IPS-15b (cell line): ENCODE measurements around the gene ABCC4.

Source experiments
- H3K27me3 ChIP-seq: one replicate; pipeline ENCODE4 v1.6.1; 2013; ENCODE audit warnings: low read length; ENCODE audit not compliant: control insufficient read depth, insufficient read depth
- H3K36me3 ChIP-seq: one replicate; pipeline ENCODE4 v1.6.1; 2013; ENCODE audit warnings: low read length; ENCODE audit not compliant: control insufficient read depth, insufficient read depth
- H3K4me1 ChIP-seq: one replicate; pipeline ENCODE4 v1.6.1; 2013; ENCODE audit warnings: mild to moderate bottlenecking, low read length; ENCODE audit not compliant: control insufficient read depth, insufficient read depth
- H3K4me3 ChIP-seq: one replicate; pipeline ENCODE4 v1.5.1; 2013; ENCODE audit warnings: low read depth, low read length
- H3K9ac ChIP-seq: one replicate; pipeline ENCODE4 v1.6.1; 2013; ENCODE audit warnings: low read depth, mild to moderate bottlenecking, low read length
- H3K9me3 ChIP-seq: one replicate; pipeline ENCODE4 v1.6.1; 2013; ENCODE audit warnings: mild to moderate bottlenecking, low read length; ENCODE audit not compliant: control insufficient read depth, insufficient read depth

The ABCC4 gene

DNA sequence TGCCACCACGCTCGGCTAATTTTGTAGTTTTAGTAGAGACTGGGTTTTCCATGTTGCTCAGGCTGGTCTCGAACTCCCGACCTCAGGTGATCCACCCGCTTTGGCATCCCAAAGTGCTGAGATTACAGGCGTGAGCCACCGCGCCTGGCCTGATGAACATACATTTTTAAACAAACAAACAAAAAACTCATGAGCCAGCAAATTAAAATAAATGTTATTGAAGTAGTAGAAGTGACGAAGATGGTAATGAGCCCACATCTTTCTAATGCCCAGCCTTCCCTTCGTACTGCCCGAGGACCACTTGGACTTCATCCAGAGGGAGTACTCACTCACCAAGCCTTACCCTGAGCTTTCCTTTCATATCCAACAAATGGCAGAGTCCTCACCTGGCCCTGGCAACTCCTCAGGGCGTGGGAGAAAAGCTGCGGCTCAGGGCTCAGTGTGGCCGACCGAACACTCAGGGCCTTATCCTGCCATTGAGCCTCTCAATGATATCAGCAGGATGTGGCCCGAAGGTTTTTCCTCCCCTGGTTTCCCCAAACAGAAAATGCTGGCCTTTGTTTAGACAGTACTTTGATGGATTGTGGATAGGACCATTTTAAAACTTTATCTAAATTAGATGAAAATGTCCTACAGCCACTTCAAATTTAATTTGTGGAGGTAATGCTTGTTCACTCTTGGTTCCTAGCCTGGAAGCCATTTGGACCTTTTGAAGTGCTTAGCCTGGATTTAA lies 22.8 kb upstream of the ABCC4 start:
- no peaks in the 10 kb centered on the region for H3K9me3 ChIP-seq
- H3K4me3 ChIP-seq = no peak overlapping the region
- no peak overlapping the region for H3K9ac ChIP-seq
- no peaks in the 10 kb centered on the region for H3K27me3 ChIP-seq
- H3K4me1 ChIP-seq = no peaks in the 10 kb centered on the region
- no peaks in the 10 kb centered on the region for H3K36me3 ChIP-seq

DNA sequence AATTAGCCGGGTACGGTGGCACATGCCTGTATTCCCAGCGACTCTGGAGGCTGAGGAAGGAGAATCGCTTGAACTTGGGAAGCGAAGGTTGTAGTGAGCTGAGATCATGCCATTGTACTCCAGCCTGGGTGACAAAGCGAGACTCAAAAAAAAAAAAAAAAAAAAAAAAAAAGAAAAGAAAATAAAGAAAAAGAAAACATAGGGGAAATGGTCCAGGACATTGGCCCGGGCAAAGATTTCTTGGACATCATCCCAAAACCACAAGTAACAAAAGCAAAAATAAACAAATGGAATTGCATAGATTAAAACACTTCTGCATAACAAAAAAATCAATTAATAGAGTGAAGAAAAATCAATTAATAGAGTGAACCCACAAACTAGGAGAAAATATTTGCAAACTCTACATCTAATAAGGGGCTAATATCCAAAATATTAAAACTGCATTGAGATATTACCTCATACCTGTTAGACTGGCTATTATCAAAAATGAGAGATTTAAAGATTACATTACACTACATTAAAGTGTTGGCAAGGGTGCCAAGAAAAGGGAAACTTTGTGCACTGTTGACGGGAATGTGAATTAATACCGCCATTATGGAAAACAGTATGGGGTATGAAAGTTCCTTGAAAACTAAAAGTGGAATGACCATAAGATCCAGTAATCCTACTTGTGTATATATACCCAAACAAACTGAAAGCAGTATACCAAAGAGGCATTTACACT lies 18.5 kb upstream of the ABCC4 start:
- Histone ChIP-seq H3K27me3 (no peaks in the 10 kb centered on the region), H3K36me3 (no peaks in the 10 kb centered on the region), H3K9ac (no peak overlapping the region), H3K4me1 (no peaks in the 10 kb centered on the region), H3K4me3 (no peak overlapping the region), H3K9me3 (no peaks in the 10 kb centered on the region)

- H3K27me3 ChIP-seq = no peaks in the 10 kb centered on the region
- no peak overlapping the region for H3K9ac ChIP-seq
- H3K4me3 ChIP-seq = no peak overlapping the region
Observed at GRCh38 chr13:95317039-95317989, 16.1 kb upstream of the ABCC4 start.

GRCh38 chr13:95315752-95316151 lies 14.5 kb upstream of the ABCC4 start:
- H3K4me3 ChIP-seq = no peak overlapping the region
- no peak overlapping the region for H3K9ac ChIP-seq
- no peaks in the 10 kb centered on the region for H3K4me1 ChIP-seq
- no peaks in the 10 kb centered on the region for H3K27me3 ChIP-seq
- no peaks in the 10 kb centered on the region for H3K9me3 ChIP-seq
- no peaks in the 10 kb centered on the region for H3K36me3 ChIP-seq

More at GRCh38 chr13:95317039-95317989, 16.1 kb upstream of the ABCC4 start:
- H3K4me1 ChIP-seq = no peaks in the 10 kb centered on the region
- no peaks in the 10 kb centered on the region for H3K36me3 ChIP-seq
- H3K9me3 ChIP-seq = no peaks in the 10 kb centered on the region

- H3K36me3 ChIP-seq = no peaks in the 10 kb centered on the region
- no peaks in the 10 kb centered on the region for H3K9me3 ChIP-seq
- H3K4me3 ChIP-seq = no peak overlapping the region
- H3K4me1 ChIP-seq = no peaks in the 10 kb centered on the region
- no peak overlapping the region for H3K9ac ChIP-seq
- peaks cover 7% of the 10 kb centered on the region for H3K27me3 ChIP-seq
Observed at GRCh38 chr13:95307507-95307906, 6.3 kb upstream of the ABCC4 start.

GRCh38 chr13:95304453-95304852 lies 3.2 kb upstream of the ABCC4 start:
- H3K9me3 ChIP-seq = no peaks in the 10 kb centered on the region
- no peak overlapping the region for H3K9ac ChIP-seq
- no peaks in the 10 kb centered on the region for H3K36me3 ChIP-seq
- H3K4me1 ChIP-seq = peaks cover 5% of the 10 kb centered on the region
- no peak overlapping the region for H3K4me3 ChIP-seq
- H3K27me3 ChIP-seq = peaks cover 24% of the 10 kb centered on the region

DNA sequence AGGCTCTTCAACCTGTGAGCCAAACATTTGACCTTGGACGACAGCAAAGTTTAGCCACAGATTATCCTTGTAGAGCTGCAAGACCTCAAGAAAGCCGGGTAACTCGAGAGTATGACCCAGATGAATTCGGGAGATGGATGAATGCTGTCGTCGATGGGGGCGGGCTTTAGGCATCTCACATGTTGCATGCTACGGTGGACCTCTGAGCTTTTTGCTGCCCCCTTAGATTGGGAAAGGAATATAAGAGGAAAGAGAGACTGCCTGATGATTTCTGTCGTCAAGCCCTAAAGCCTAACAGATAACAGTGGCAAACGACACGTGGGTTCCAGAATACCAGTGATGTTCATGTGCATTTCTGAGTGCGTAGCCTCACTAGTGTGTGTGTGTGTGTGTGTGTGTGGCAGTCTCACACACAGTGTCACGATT lies 730 bp upstream of the ABCC4 start:
- H3K4me1 ChIP-seq = peaks cover 5% of the 10 kb centered on the region
- no peaks in the 10 kb centered on the region for H3K36me3 ChIP-seq
- peak overlapping the region; percentile 66 for H3K4me3 ChIP-seq
- no peak overlapping the region for H3K9ac ChIP-seq
- peaks cover 24% of the 10 kb centered on the region for H3K27me3 ChIP-seq
- H3K9me3 ChIP-seq = no peaks in the 10 kb centered on the region

DNA sequence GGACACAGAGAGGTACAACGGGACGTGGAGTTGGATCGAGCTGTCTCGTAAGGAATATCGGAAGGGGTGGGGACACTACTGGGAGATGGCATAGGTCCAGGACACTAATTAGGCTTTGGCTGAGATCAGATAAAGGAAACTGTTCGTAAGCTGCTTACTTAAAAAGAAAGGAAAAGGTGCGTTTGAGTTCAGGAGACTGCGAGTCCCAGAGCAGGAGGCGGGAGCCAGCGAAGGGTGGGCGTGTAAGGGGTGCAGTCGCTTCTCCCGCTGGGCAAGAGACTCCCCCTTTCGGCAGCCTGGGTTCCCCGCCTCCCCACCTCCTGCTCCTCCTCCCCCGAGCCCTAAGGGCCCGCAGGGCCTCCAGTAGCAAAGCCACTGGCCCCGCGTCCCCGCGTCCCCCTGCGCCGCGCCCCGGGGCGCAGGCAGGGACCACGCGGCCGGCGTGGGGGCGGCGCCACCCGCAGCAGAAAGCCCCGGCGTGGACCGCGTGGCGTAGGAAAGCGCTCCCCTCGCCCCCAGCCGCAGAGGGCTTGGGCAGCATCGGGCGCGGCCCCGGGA lies 547 bp downstream of the ABCC4 start:
- Histone ChIP-seq H3K9me3 (no peaks in the 10 kb centered on the region), H3K4me3 (peak overlapping the region; percentile 66)

DNA sequence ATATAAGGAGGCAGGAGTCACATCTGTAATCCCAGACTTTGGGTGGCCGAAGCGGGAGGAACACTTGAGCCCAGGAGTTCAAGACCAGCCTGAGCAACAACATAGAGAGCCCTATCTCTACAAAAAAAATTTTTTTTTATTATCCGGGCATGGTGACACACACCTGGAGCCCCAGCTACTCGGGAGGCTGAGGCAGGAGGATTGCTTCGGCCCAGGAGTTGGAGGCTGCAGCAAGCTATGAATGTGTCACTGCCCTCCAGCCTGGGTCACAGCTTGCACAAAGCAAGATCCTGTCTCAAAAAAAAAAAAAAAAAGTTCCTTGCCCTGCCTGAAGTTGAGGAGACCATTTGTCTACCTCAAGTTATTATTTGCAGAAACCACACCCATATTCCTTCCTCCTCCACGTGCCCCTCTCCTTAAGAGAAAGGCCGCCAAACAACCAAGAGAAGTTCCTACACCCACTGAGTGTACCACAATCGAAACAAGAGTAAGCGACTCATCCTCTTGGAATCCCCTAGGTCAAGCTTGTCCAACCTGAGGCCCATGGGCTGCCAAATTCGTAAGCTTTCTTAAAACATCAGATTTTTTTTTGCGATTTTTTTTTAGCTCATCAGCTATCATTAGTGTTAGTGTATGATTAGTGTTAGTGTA lies 2.2 kb downstream of the ABCC4 start:
- Histone ChIP-seq H3K36me3 (no peaks in the 10 kb centered on the region), H3K9ac (no peak overlapping the region), H3K4me3 (no peak overlapping the region)

More for the DNA sequence above, 547 bp downstream of the ABCC4 start:
- Histone ChIP-seq H3K4me1 (peaks cover 5% of the 10 kb centered on the region), H3K27me3 (peaks cover 24% of the 10 kb centered on the region), H3K36me3 (no peaks in the 10 kb centered on the region), H3K9ac (peak overlapping the region; percentile 16)

DNA sequence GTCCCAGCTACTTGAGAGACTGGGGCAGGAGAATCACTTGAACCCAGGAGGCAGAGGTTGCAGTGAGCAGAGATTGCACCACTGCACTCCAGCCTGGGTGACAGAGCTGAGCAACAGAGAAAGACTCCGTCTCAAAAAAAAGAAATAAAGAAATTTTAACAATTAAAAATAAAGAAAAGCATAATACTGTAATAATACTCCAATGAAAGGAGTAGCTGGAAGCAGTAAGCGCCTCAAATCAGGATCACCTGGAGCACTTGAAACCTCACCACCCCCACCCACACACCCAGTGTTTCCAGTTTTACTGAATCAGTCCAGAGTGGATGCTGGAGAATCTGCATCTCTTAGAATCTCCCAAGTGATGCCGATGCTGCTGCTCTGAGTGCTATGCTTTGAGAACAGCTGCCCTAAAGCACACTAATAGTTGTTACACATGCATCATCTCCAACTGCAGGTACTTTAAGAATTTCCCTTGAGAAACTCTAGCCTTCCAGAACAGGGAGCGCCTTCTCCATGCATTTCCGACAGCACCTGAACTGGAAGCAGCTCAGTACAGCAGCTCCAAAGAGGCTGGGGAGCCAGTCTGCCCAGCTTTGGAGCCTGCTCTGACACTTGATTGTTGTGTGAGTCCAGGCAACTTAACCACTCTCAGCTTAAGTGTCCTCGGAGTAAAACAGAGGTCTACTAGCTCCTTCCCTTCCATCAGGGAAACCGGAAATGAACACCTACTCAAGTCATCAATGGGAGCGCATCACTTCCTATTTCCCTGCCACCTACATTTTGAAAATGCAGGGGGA lies 2.9 kb downstream of the ABCC4 start:
- H3K4me1 ChIP-seq = peaks cover 5% of the 10 kb centered on the region
- no peak overlapping the region for H3K4me3 ChIP-seq
- no peaks in the 10 kb centered on the region for H3K36me3 ChIP-seq
- no peak overlapping the region for H3K9ac ChIP-seq
- H3K9me3 ChIP-seq = no peaks in the 10 kb centered on the region
- peaks cover 24% of the 10 kb centered on the region for H3K27me3 ChIP-seq

More for the DNA sequence above, 2.2 kb downstream of the ABCC4 start:
- peaks cover 24% of the 10 kb centered on the region for H3K27me3 ChIP-seq
- H3K4me1 ChIP-seq = peaks cover 5% of the 10 kb centered on the region
- H3K9me3 ChIP-seq = no peaks in the 10 kb centered on the region
